Measurements from ENCODE around the gene MAPRE2. TPM values are rescaled to one million over a fixed set of nuclear protein-coding genes. Genes with fewer than 3 reads are reported as not detected.

The MAPRE2 gene
- total and polyA plus RNA-seq, 12 donors, result 30.2 to 144 (median 87.6) TPM

GRCh38 chr18:35178260-35178659, 137.0 kb downstream of the MAPRE2 start:
- no peaks in the 10 kb centered on the region for H3K36me3 ChIP-seq (replicated peaks in 1 of 2)
- peaks cover 0 to 4% of the 10 kb centered on the region in 2 donors for H3K4me1 ChIP-seq (replicated peaks in 1 of 2)
- H3K9me3 ChIP-seq (replicated peaks in 1 of 3), result no peaks in the 10 kb centered on the region
- intact Hi-C loops (cut with DNase I), result no loop called here
- peak overlapping the region in 2 of 5 donors; percentile 13 to 17 for H3K27ac ChIP-seq
- WGBS, 4 donors, result 34 to 65% (median 48%) methylated on average over 3 of the region's 3 CpGs
- no peaks in the 10 kb centered on the region for H3K27me3 ChIP-seq
- DNase-seq, result peak; percentile 76 to 91 (median 90)
- H3K4me3 ChIP-seq, result no peak overlapping the region
- no peak for TF ChIP-seq CTCF (IDR thresholded peaks at IDR 0.05)
- TF ChIP-seq POLR2A (IDR thresholded peaks at IDR 0.05), result no peak

- DNase-seq, result no peak
- WGBS, 4 donors, result 92 to 96% (median 92%) methylated on average over 4 of the region's 4 CpGs
- intact Hi-C loops (cut with DNase I), result no loop called here
- no peak overlapping the region for H3K4me3 ChIP-seq
- H3K27ac ChIP-seq, result no peak overlapping the region
- TF ChIP-seq POLR2A (IDR thresholded peaks at IDR 0.05) (no peak), CTCF (IDR thresholded peaks at IDR 0.05) (no peak)
- no peaks in the 10 kb centered on the region for H3K27me3 ChIP-seq
- no peaks in the 10 kb centered on the region for H3K36me3 ChIP-seq (replicated peaks in 1 of 2)
- no peaks in the 10 kb centered on the region for H3K4me1 ChIP-seq (replicated peaks in 1 of 2)
- no peaks in the 10 kb centered on the region for H3K9me3 ChIP-seq (replicated peaks in 1 of 3)
Observed at GRCh38 chr18:35179906-35180305, 138.7 kb downstream of the MAPRE2 start.

- intact Hi-C loops (cut with DNase I), result no loop called here
- TF ChIP-seq CTCF (IDR thresholded peaks at IDR 0.05), result no peak
- TF ChIP-seq POLR2A (IDR thresholded peaks at IDR 0.05), result no peak
- Histone ChIP-seq H3K27ac (no peak overlapping the region), H3K27me3 (no peaks in the 10 kb centered on the region), H3K9me3 (replicated peaks in 1 of 3) (no peaks in the 10 kb centered on the region), H3K4me3 (no peak overlapping the region), H3K4me1 (replicated peaks in 1 of 2) (no peaks in the 10 kb centered on the region), H3K36me3 (replicated peaks in 1 of 2) (no peaks in the 10 kb centered on the region)
- DNase-seq, result no peak
- 40 to 59% (median 51%) methylated on average over 1 of the region's 1 CpG for WGBS, 4 donors
Observed at GRCh38 chr18:35180455-35180854, 139.2 kb downstream of the MAPRE2 start.

- intact Hi-C loops (cut with DNase I), result no loop called here
- H3K4me3 ChIP-seq, result no peak overlapping the region
- no peak for DNase-seq
- H3K4me1 ChIP-seq (replicated peaks in 1 of 2), result no peaks in the 10 kb centered on the region
- WGBS, 4 donors, result 91 to 97% (median 96%) methylated on average over 6 of the region's 6 CpGs
- H3K9me3 ChIP-seq (replicated peaks in 1 of 3), result no peaks in the 10 kb centered on the region
- H3K27me3 ChIP-seq, result no peaks in the 10 kb centered on the region
- no peak for TF ChIP-seq POLR2A (IDR thresholded peaks at IDR 0.05)
- no peak for TF ChIP-seq CTCF (IDR thresholded peaks at IDR 0.05)
- no peaks in the 10 kb centered on the region for H3K36me3 ChIP-seq (replicated peaks in 1 of 2)
- H3K27ac ChIP-seq, result no peak overlapping the region
Observed at GRCh38 chr18:35182151-35182550, 140.9 kb downstream of the MAPRE2 start.

Measured in adrenal gland (tissue), 12 donors.